H1 (cell line): ENCODE data around the gene CEP104. TPM values are rescaled to one million over a fixed set of nuclear protein-coding genes. Genes with fewer than 3 reads are reported as not detected.

ENCODE experiments used
- BACH1 ChIP-seq: IDR thresholded peaks from 2 replicates; pipeline ENCODE4 v1.6.1; 2012; ENCODE audit warnings: low read length, improper control_type of control experiment
- BRCA1 ChIP-seq: IDR thresholded peaks from 2 replicates; pipeline ENCODE4 v1.6.1; 2012; ENCODE audit warnings: low read depth, low read length, improper control_type of control experiment
- CBX8 ChIP-seq: fragments of 300-800, 300-1000 bp; sonication (generic); IDR thresholded peaks from 2 replicates; pipeline ENCODE4 v1.7.1; 2016; ENCODE audit warnings: low read depth, low read length, borderline replicate concordance
- CHD7 ChIP-seq: fragments of 300-600 bp; sonication (generic); IDR thresholded peaks from 2 replicates; pipeline ENCODE4 v1.7.1; 2012; ENCODE audit warnings: low read length, moderate library complexity, mild to moderate bottlenecking, inconsistent platforms; ENCODE audit not compliant: insufficient replicate concordance
- CREB1 ChIP-seq: IDR thresholded peaks from 2 replicates; pipeline ENCODE4 v1.6.1; 2012; ENCODE audit warnings: inconsistent platforms
- JUND ChIP-seq: IDR thresholded peaks from 2 replicates; pipeline ENCODE4 v1.6.1; 2011; ENCODE audit warnings: mild to moderate bottlenecking, improper control_type of control experiment, low read length
- KDM1A ChIP-seq: fragments of 200-600, 300-600 bp; sonication (generic); IDR thresholded peaks from 2 replicates; pipeline ENCODE4 v1.7.1; 2016; ENCODE audit warnings: mild to moderate bottlenecking, low read length, borderline replicate concordance
- MAFK ChIP-seq: IDR thresholded peaks from 2 replicates; pipeline ENCODE4 v1.6.1; 2012; ENCODE audit warnings: low read depth, mild to moderate bottlenecking, improper control_type of control experiment, low read length
- POU5F1 ChIP-seq: IDR thresholded peaks from 2 replicates; pipeline ENCODE4 v1.6.1; 2011; ENCODE audit warnings: low read depth, mild to moderate bottlenecking, low read length, moderate library complexity
- RBBP5 ChIP-seq: IDR thresholded peaks from 2 replicates; pipeline ENCODE4 v1.7.1; 2012; ENCODE audit warnings: low read depth, mild to moderate bottlenecking, inconsistent platforms, low read length, moderate library complexity, borderline replicate concordance
- TAF7 ChIP-seq: optimal IDR thresholded peaks from 2 replicates; pipeline ENCODE3; 2011; ENCODE audit warnings: low read depth, mild to moderate bottlenecking, inconsistent platforms, low read length, moderate library complexity, borderline replicate concordance
- TBP ChIP-seq: IDR thresholded peaks from 2 replicates; pipeline ENCODE4 v1.6.1; 2011; ENCODE audit warnings: low read depth, low read length, improper control_type of control experiment
- polyA plus RNA-seq, 7 experiments: library from polyadenylated mRNA; depleted of rRNA in 3 of 7; stranded (reverse) in 5 of 7; unstranded in 2 of 7; fragments of >200 nt in 5 of 7; fragments of 200-250 nt in 2 of 7; gene quantifications; 1 replicate in 5 of 7; 2 replicates in 1 of 7; 4 replicates in 1 of 7; pipeline versions ENCODE4 v1.2.1 to v1.2.3, GENCODE V29; 2011 to 2013; ENCODE audit warnings: missing spikeins in 2 of 7, mixed read lengths in 2 of 7
- total RNA-seq: library from RNA; stranded (reverse); fragmentation: NEBNext Ultra II Directional; extraction: Animal tissue kit (Norgen Biotek cat#: 25700); gene quantifications from 2 replicates; pipeline ENCODE4 v1.2.1, GENCODE V29; 2021

The CEP104 gene
- total and polyA plus RNA-seq, 2 of the 8 experiments (the other 6 are each of a cell fraction or from before 2014, with no cell fraction given), result 8.0 to 43.9 TPM

- TF ChIP-seq CHD7, result no peak
- no peak for TF ChIP-seq MAFK
- TF ChIP-seq BRCA1, result no peak
- TF ChIP-seq POU5F1, result no peak
- no peak for TF ChIP-seq KDM1A
- no peak for TF ChIP-seq CBX8
- TF ChIP-seq BACH1, result no peak
- TF ChIP-seq TAF7, result no peak
- no peak for TF ChIP-seq JUND
- TF ChIP-seq TBP, result no peak
- no peak for TF ChIP-seq CREB1
- no peak for TF ChIP-seq RBBP5
Measured at GRCh38 chr1:3768811-3769390, 88.1 kb downstream of the CEP104 start (continued).
